Activated CD8-positive, alpha-beta memory T cell treated with anti-CD3 and anti-CD28 coated beads, Interleukin-2, amount 50 U/mL, for 48 hours (primary cell): ENCODE measurements around the gene AKT1S1.

Experiments
- DNase-seq: peaks from one replicate; pipeline ENCODE4 v3.0.0-alpha.2; 2020

The AKT1S1 gene

DNA sequence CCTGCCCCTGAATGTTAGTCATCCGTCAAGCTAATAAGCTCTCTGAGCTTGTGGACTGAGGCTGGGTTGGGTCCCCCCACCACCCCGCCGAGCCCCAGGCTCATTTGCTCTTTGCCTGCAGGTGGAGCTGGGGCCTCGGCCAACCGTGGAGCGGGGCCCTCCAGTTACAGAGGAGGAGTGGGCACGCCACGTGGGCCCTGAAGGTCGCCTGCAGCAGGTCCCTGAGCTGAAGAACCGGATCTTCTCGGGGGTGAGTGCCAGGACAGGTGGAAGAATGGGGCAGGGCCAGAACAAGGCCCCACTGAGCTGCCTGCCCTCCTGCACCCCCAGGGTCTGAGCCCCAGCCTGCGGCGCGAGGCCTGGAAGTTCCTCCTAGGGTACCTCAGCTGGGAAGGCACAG lies 5.5 kb upstream of the AKT1S1 start:
- no peak for DNase-seq

DNA sequence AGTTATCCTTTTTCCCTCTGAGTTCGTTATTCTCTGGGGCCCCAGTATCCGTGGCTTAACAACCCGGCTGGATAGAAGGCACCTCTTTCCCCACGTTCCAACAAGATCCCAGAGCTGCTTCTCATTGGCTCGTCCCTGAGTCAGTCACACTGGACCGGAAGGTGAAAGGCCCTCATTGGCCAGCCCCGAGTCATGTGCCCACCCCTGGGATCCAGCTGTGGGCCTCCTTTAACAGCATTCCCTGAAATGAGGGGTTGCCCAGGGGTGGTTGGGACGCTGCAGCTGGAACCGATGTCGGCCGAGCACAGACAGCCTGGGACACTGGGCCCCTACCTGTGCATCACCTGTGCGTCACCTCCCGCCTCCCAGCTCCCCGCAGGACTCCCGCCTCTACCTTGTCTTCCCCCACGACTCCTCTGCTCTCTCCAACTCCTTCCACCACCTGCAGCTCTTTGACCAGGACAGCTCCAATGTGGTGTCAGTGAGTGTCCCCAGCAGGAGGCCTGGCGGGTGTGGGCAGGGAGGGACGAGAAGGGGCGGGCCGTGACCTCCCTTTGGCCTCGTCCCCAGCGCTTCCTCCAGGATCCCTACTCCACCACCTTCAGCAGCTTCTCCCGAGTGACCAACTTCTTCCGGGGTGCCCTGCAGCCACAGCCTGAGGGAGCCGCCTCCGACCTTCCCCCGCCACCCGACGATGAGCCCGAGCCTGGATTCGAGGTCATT lies 4.7 kb upstream of the AKT1S1 start:
- no peak for DNase-seq

DNA sequence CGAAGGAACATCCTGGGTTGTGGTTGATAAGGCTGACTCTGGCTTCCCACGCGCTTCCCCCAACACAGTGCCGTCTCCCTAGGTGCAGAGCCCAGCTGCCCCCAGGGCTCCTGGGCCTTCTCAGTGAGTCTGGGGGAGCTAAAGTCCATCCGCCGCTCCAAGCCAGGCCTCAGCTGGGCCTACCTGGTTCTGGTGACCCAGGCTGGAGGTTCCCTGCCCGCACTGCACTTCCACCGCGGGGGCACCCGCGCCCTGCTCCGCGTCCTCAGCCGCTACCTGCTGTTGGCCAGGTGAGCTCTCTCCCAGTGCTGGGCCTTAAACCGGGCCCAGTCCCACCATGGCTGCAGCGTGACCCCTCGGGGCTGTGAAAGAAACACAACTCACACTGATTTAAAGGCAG lies 4.0 kb upstream of the AKT1S1 start:
- no peak for DNase-seq

DNA sequence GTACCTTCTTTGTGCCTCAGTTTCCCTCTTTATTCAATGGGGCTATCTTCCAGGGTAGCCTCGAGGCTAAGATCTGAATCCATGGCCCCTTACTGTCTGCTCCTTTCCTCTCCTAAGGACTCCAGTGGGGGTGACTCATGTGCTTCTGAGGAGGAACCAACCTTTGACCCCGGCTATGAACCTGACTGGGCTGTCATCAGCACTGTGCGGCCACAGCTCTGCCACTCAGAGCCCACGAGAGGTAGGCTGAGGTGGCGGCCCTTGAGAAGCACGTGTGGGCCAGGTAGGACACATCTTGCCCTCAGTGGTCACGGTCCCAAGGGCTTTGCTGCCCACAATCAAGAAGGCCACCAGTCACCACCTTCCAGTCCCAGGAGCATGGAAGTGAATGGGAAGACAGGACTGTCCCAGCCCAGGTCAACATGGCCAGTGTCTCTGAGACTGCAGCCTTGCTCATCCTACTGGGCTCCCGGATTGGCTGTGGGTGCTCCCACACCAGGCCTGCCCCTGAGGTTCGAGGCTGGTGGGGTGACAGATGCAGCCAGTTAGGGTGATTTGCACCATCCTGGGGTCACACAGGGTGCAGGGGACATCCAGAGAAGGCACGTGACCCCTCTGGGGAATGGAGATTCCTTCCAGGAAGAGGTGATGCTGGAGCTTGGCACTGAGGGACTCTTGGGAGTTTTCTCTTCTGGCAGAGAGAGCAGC lies 3.2 kb upstream of the AKT1S1 start:
- no peak for DNase-seq

DNA sequence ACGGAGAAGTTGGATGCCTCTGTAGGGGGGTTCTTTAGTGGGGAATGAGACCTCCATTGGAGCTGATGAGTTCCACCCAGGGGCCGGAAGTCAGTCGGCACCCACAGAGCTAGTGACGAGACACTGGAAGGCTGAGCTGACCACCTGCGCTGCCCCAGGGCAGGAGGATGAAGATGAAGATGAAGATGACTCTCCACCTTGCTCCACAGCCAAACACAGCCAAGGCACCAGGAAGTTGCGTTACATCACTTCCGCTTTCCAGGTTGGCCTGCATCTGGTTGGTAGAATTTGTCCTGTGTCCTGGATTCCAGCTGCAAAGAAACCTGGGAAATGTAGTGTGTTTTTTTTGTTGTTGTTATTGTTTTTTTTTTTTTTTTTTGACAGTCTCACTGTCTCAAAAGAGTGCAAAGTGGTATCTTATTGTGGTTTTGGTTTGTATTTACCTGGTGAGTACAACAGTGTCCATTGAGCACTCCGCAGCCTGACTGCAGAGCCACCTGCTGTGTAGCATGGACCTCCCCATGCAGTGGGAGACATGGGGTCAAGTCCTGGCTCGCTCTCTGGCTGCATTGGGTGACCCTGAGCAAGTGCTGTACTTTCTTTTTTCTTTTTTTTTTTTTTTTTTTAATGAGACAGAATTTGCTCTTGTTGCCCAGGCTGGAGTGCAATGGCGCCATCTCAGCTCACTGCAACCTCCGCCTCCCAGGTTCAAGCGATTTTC lies 2.2 kb upstream of the AKT1S1 start:
- no peak for DNase-seq

DNA sequence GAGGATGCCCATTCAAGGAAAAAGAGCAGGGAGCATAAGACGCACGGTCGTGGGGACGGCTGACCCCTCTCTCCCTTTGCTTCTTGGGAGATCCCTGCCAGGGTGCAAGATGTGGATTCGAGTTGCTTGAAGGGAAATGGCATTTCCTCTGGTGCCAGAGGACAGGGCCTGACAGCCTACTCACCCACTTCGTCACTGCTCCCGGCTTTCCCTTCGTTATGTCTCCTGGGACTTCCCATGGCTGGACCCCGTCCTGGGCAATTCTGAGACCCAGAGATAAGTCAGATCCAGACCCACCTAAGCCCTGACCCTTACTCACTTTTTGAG lies 1.6 kb upstream of the AKT1S1 start:
- no peak for DNase-seq

DNA sequence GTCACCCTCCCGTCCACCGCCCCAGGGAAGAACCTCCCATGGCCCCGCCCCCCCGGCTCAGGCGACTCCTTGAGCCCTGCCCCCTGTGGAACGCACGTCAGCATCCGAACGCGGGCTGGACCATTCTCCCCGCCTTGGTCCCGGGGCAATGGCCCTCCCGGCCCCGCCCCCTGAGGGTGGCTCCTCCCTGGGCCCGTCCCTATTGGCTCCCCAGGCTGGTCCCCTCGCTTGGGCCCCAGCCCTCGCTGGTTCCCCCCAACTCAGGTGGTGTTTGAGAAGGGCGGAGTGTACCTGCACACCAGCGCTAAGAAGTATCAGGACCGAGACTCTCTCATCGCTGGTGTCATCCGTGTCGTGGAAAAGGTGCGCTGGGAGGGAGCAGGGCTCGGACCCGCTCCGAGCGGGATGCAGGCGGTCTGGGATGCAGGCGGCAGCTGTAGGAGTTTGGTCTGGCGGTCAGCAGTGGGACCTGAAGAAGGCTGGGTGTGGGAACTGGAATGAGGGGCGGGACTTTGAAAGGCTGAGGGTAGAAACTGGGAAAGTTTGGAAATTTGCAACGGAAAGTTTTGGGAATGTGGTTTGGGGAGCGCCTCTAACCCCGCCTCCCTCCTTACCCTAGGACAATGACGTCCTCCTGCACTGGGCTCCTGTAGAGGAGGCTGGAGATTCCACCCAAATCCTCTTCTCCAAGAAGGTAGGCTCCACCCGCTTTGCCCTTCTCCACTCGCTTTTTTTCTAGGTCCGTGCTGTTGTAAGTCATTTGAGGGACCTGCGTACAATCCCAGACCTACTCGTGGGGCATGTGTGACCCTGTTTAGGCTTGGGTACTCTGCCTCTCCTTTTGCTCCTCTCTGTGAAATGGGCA lies 956 bp upstream of the AKT1S1 start:
- peak; percentile 98 for DNase-seq

DNA sequence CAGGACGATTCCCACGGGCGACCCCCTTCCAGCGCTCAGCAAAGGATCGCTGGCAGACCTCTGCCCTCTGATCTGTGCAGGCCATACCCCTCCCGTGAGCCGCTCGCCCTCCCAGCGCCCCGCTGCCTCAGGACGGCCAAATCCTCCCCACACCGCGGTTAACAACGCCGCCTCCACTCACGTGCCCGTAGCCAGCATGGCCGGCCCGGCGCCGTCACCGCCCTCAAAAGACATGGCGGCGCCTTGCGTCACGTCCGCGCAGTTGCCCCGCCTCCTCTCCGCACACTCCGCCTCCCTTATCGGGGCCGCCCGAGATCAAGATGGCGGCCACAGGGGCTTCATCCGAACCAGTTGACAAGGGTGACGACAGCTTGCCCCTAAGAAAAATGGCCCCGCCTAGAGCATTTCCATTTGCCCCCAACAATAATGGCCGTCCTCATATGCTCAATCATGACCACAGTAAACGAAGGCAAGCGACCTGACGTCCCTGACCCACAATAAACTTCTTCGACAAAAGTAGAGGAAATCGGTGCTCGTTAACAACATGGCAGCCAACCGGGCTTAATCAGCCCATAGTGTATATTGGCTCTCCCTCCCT lies 634 bp downstream of the AKT1S1 start:
- peak; percentile 96 for DNase-seq

DNA sequence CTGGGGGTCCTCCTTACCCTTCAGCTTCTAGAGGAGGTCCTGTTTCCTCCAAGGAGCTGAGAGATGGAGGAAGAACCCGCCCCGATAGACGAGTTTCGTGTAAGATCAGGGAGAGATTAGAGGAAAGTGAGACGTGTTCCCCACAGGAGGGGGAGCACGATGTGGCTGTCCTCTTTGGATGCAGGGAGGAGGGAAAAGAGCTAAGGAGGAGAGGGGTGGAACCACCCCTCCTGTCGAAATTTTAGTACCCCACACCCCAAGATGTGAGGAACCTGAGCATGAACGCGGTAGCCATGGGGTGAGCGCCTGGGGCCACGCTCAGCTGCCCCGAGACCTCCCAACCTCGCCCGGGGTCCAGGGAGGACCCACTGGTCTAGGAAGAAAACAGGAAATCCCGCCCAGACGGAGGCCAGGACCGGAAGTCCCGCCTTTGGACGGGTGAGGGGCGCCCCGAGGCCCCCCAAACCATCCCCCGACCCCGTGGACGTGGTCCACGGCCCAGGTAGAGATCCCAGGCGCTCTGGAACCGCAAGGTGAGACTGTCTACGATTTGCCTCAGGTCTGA lies 1.2 kb downstream of the AKT1S1 start:
- peak; percentile 82 for DNase-seq

DNA sequence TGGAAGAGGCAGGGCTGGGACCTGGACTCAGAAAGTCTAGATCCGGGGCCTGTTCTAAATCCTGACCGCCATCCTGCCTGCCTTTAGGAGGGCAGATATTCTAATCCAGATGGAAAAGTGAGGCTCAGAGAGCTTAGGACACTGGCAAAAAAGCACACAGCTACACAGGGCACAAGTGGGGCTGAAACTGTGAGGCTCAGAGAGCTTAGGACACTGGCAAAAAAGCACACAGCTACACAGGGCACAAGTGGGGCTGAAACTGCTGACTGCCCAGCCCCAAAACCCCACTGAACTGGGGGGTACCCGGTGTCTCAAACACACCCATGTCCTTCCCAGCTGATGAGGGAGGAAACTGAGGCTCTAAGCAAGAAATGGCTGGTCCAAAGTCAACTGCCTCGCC lies 2.0 kb downstream of the AKT1S1 start:
- no peak for DNase-seq

DNA sequence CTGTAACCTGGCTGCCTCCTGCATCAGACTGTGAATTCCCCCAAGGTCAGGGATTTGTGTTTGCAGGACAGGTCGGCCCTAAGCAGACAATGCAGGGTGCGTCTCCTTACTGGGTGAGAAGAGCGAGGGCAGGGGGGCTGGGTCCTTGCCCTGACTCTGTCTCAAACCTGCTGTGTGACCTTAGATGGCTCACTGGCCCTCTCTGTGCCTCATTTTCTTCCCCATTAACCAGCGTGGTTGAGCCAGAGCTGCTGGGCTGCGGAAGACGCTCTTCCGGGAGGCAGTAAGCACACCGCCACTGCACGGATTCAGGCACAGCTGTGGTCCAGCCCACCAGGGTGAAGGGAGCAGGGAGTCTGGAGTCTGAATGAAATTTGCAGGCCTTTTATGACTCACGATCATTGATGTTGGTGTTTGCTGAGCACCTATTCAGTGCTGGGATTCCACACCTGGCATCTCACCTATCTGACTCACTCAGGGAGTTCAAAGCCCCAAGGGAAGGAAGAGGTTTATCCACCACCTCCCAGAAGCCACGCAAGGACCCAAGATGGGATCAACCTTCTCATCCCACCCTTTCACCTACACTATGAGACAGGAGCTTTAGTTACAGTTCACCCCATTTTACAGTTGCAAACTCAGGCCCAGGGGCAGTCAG lies 2.5 kb downstream of the AKT1S1 start:
- no peak for DNase-seq

DNA sequence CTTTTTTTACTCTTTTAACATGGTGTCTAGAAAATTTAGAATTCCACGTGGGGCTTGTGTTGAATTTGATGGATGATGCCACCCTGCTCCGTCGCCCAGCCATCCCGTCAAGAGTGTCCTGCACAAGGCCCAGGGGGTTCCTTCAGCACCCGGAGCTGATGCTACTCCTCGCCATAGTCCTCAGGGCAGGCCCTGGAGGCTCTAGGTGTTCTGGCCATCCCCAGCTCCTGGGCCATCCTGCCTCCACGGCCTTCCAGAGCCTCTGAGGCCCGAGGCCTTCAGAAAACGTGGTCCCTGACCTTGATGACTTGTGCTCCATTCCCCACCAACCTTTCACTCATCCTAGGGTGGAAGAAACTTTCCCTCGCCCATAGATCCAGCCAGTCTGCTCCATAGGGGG lies 3.3 kb downstream of the AKT1S1 start:
- no peak for DNase-seq

DNA sequence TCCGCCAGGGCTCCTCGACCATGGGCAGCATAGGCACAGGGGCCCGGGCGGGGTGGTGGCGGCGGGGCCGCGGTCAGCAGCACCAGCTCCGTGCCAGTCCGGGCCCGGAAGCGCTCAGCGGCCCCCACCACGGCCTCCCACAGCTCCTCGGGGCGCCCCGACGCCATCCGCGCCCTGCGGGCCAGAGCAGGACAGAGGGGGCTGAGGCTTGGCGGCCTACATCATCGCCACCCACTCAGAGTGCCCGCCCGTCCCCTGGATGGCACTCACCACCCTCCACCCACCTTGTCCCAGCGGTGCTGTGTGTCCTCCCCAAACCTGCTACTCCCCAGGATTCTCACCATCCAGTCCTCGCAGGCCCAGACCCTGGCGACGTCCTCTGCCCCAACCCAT lies 4.0 kb downstream of the AKT1S1 start:
- DNase-seq, result no peak

DNA sequence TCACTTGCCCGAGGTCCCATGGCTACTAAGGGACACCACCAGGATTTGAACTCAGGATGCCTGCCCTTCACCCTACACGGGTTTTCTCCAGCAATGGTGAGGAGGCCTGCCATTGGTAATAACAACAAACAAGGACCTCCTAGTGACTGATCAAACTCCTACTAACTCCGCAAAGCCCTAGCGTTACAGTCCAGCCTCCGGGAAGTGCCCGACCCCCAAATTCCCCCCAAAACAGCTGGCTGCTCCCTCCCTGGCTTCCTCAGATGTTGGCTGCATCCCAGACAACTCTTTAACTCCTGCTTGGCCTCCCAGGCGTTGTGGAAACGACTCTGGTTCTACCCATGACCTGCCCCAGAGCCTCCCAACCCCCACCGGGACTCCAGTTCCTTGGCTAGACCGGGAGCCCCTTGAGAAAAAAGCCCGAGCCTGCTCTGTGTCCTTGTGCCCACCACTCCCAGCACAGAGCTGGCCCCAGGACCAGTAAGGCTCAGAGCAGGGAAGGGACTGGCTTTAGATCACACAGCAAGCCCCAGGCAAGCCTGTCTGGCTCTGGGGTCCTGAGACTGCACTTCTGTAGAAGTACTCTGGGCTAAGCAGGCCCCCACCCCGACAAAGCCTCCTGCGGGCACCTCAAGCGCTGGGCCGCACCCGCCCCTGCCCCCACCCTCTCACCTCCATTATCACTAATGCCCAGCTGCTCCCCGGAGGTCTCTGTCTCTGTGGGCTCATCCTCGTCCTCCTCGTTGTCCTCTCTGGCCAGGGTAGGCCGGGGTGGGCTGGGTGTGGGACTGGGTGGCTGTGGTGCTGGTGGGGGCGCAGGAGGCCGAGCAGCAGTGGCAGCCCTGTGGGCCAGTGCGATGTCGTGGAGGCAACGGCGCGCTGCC lies 4.7 kb downstream of the AKT1S1 start:
- no peak for DNase-seq

DNA sequence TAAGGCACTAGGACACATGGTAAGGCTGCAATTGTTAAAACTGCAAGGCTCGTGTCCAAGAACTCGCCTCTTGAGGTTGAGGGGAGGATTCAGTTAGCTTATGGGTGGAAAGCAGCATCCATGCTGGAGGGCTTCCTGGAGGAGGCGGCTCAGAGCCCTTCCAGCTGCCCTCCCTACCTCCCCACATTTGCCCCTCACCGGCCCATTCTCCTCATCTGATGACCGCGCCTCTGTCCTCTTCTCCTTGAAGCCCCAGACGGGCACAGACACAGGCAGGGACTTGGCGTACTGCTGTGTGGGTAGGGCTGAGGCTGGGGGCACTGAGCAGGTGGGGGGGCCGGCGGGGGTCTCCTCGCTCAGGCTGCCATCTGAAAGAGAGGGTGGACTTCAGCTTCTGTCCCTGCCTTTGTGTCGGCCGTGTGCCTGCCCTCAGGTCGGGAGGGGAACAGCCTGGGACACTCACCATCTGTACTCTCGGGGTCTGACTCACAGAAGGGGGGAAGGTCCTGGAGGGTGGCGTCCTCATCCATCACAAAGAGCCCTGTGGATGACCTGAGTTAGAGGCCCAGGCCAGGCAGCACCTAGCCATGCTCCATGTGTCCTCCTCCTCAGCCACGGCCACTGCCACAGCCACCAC lies 5.7 kb downstream of the AKT1S1 start:
- DNase-seq, result no peak

DNA sequence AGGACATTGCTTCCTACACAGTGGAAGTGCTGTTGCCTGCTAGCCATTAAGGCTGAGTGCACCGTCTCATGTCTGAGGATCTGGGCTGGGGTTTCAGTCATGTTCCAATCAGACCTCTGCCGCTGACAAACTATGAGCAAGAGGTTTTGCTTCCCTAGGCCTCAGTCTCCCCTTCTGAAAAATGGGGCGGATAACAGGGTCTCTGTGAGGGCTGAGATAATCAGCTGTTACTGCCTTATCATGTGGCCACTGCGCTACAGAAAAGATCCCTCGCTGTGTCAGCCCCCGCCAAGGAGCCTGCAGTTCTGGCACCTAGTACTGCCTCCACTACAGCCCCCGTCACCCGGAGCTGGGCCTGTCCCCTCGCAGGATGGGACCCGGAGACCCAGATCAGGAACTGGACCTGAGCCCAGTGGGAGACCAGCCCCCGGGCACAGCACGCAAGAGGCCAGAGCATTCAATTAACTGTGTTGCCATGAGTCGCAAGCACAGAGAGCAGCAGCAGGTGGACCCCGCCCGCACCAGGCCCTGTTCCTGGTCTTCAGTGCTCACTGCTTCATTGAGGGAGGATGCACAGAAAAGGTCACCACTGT lies 6.8 kb downstream of the AKT1S1 start:
- peak; percentile 62 for DNase-seq

DNA sequence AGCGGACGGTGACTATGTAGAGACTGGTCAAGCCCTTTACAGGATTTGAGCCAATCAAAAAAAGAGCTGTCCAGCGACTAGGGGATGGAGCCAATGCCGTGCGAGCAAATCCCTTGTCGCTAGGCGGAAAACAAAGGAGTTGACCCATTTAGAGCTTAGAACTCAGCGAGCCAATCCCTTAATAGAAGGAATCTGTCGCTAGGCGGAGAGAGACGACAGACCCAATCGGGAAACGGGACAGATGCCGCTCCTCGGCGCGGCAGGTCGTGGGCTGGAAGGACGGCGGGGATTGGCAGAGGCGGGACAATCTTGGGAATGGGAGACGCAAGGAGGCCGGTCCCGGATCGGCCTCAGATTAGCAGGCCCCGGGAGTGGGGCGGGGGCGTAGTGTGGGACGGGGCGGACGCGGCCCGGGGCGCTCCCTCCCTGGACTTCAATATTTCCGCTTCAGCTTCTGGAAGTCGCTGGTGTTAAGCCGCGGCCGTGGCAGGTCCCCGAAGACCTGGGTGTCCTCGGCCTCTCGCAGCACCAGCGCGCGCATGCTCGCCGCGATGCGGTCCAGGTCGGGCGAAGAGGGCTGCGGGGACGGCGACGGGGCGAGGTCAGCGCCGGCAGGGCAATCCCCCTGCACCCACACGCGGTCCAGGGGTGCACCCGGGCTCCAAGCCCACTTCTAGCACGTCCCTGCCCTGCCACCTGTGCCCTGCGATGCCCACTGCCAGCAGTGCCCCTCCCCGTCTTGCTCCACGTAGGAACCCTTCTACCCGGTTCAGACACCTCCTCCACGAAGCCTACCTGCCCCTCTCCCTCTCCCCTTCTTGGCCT lies 7.5 kb downstream of the AKT1S1 start:
- peak; percentile 93 for DNase-seq

DNA sequence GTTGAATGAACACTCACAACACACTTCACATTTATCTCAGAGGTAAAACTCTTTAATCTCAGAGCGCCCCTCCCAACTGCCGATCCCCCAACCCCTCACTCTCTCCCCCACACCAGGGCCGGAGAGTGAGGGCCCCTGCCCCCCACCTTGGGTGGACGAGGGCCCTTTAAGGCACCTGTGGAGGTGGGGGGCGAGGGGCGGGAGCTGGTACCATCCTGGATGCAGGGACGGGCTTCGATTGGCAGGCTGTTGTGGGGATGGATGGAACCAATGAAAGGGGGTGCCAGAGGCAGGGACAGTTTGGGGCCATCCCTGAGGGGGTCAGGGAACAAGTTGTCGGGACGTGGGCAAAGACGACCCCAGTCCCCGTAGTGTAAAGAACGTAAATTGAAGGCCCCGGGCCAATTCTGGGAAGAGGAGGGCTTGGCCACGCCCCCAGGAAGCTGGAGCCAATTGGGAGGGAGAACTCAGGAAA lies 8.1 kb downstream of the AKT1S1 start:
- DNase-seq, result no peak
